Upper lobe of left lung (tissue), 4 donors: ENCODE results near the gene SGCA.

Experiments used
- CTCF ChIP-seq, 6 experiments: fragments of 450-650 bp in 4 of 6; fragments of 200-600 bp in 2 of 6; sonication (generic) in 2 of 6; IDR thresholded peaks; one replicate each; pipeline ENCODE4 v1.5.1; 2016 to 2019; ENCODE audit warnings: antibody characterized with exemption in 6 of 6
- EP300 ChIP-seq, 4 donors: sonication (generic); formaldehyde crosslinking; IDR thresholded peaks; one replicate each; pipeline ENCODE4 v1.5.1; 2017; ENCODE audit warnings: antibody characterized with exemption in 4 of 4, control low read depth in 2 of 4
- POLR2A ChIP-seq, 4 donors: fragments of 450-650 bp; IDR thresholded peaks; one replicate each; pipeline ENCODE4 v1.5.1; 2016 to 2017; ENCODE audit warnings: antibody characterized with exemption in 4 of 4, mild to moderate bottlenecking in 2 of 4
- POLR2AphosphoS5 ChIP-seq, 2 donors: sonication (generic); formaldehyde crosslinking; IDR thresholded peaks; one replicate each; pipeline ENCODE4 v1.5.1; 2017; ENCODE audit warnings: antibody characterized with exemption in 2 of 2

GRCh38 chr17:50203604-50204345 lies 38.0 kb downstream of the SGCA start:
- TF ChIP-seq CTCF (IDR thresholded peaks at IDR 0.05): no peak
- TF ChIP-seq EP300 (IDR thresholded peaks at IDR 0.05): no peak
- TF ChIP-seq POLR2A (IDR thresholded peaks at IDR 0.05): no peak
- TF ChIP-seq POLR2AphosphoS5 (IDR thresholded peaks at IDR 0.05): no peak
